ENCODE data around the gene SUSD4.

Gene SUSD4

GRCh38 chr1:223227486-223228196 lies 136.3 kb downstream of the SUSD4 start:
- DNase-seq, result no peak

- DNase-seq, result no peak
Observed at GRCh38 chr1:223227031-223227430, 136.9 kb downstream of the SUSD4 start.

GRCh38 chr1:223226271-223226670 lies 137.7 kb downstream of the SUSD4 start:
- DNase-seq, result no peak

- DNase-seq, result no peak
Observed at GRCh38 chr1:223225481-223225880, 138.5 kb downstream of the SUSD4 start.

- no peak for DNase-seq
Observed at GRCh38 chr1:223225061-223225460, 138.9 kb downstream of the SUSD4 start.

GRCh38 chr1:223224465-223224864 lies 139.5 kb downstream of the SUSD4 start:
- no peak for DNase-seq

GRCh38 chr1:223223091-223223995 lies 140.6 kb downstream of the SUSD4 start:
- no peak for DNase-seq

- no peak for DNase-seq
Observed at GRCh38 chr1:223222377-223222776, 141.6 kb downstream of the SUSD4 start.

- no peak for DNase-seq
Observed at GRCh38 chr1:223221686-223222085, 142.3 kb downstream of the SUSD4 start.

- DNase-seq, result no peak
Observed at GRCh38 chr1:223219846-223220610, 143.9 kb downstream of the SUSD4 start.

- no peak for DNase-seq
Observed at GRCh38 chr1:223219318-223219635, 144.7 kb downstream of the SUSD4 start.

- DNase-seq, result no peak
Observed at GRCh38 chr1:223217781-223218180, 146.2 kb downstream of the SUSD4 start.

GRCh38 chr1:223216531-223217205 lies 147.3 kb downstream of the SUSD4 start:
- no peak for DNase-seq

GRCh38 chr1:223216074-223216473 lies 147.9 kb downstream of the SUSD4 start:
- no peak for DNase-seq

GRCh38 chr1:223215026-223215425 lies 148.9 kb downstream of the SUSD4 start:
- DNase-seq, result no peak

GRCh38 chr1:223214261-223214807 lies 149.6 kb downstream of the SUSD4 start:
- no peak for DNase-seq

- no peak for DNase-seq
Observed at GRCh38 chr1:223212441-223212840, 151.5 kb downstream of the SUSD4 start.

GRCh38 chr1:223211323-223211985 lies 152.5 kb downstream of the SUSD4 start:
- DNase-seq, result no peak

GRCh38 chr1:223210788-223211120 lies 153.2 kb downstream of the SUSD4 start:
- no peak for DNase-seq

- DNase-seq, result no peak
Observed at GRCh38 chr1:223209992-223210787, 153.8 kb downstream of the SUSD4 start.

- DNase-seq, result no peak
Observed at GRCh38 chr1:223209293-223209898, 154.6 kb downstream of the SUSD4 start.

Measured in activated T-cell treated with anti-CD3 and anti-CD28 coated beads, Interleukin-2, amount 50 U/mL, for 48 hours (primary cell).